Suprapubic skin (tissue), 4 donors: ENCODE results near the gene LARP1B. TPM values are rescaled to one million over a fixed set of nuclear protein-coding genes. Genes with fewer than 3 reads are reported as not detected.

ENCODE experiments used
- DNase-seq, 2 donors: peaks; one replicate each; pipeline ENCODE4 v3.0.0-alpha.2; 2019; ENCODE audit warnings: low spot score in 2 of 2
- H3K27ac ChIP-seq: fragments of 200-600 bp; sonication (generic); one replicate; pipeline ENCODE4 v1.5.1; 2019
- H3K27me3 ChIP-seq: fragments of 200-600 bp; sonication (generic); one replicate; pipeline ENCODE4 v1.5.1; 2019
- H3K36me3 ChIP-seq: fragments of 200-600 bp; sonication (generic); one replicate; pipeline ENCODE4 v1.5.1; 2019
- H3K4me1 ChIP-seq: fragments of 200-600 bp; sonication (generic); one replicate; pipeline ENCODE4 v1.5.1; 2019
- H3K4me3 ChIP-seq: fragments of 200-600 bp; sonication (generic); one replicate; pipeline ENCODE4 v1.5.1; 2019; ENCODE audit warnings: mild to moderate bottlenecking
- H3K9me3 ChIP-seq: fragments of 200-600 bp; sonication (generic); one replicate; pipeline ENCODE4 v1.5.1; 2019
- EP300 ChIP-seq: sonication (generic); formaldehyde crosslinking; IDR thresholded peaks from one replicate; pipeline ENCODE4 v1.6.1; 2017; ENCODE audit warnings: antibody characterized with exemption
- POLR2A ChIP-seq, 2 donors: fragments of 450-650 bp; IDR thresholded peaks; one replicate each; pipeline ENCODE4 v1.6.1; 2017; ENCODE audit warnings: antibody characterized with exemption in 2 of 2, mild to moderate bottlenecking in 2 of 2, moderate library complexity in 2 of 2
- POLR2AphosphoS5 ChIP-seq, 3 donors: sonication (generic); formaldehyde crosslinking; IDR thresholded peaks; one replicate each; pipeline ENCODE4 v1.6.1; 2017; ENCODE audit warnings: antibody characterized with exemption in 3 of 3
- WGBS: methylation state at CpG from one replicate; pipeline ENCODE4 v1.1.5; 2018; 5-methylcytosine and 5-hydroxymethylcytosine counted together
- total RNA-seq, 4 donors: library from RNA; depleted of rRNA; stranded (reverse); fragments of >200 nt; gene quantifications; one replicate each; pipeline ENCODE4 v1.1.0, GENCODE V29; 2016
- TF ChIP-seq, protein P1 (sequence below), 2 donors: fragments of 200-600 bp in 1 of 2; fragments of 450-650 bp in 1 of 2; sonication (generic) in 1 of 2; IDR thresholded peaks; one replicate each; pipeline ENCODE4 v1.5.1; 2016 to 2019; ENCODE audit warnings: antibody characterized with exemption in 2 of 2, mild to moderate bottlenecking in 1 of 2, moderate library complexity in 1 of 2

The LARP1B gene
- total RNA-seq, 4 donors from 2014 or later: 16.8 to 22.0 (median 20.3) TPM

GRCh38 chr4:128135391-128135790 lies 74.3 kb downstream of the LARP1B start:
- Histone ChIP-seq H3K27me3 (no peaks in the 10 kb centered on the region), H3K27ac (no peak overlapping the region), H3K36me3 (no peaks in the 10 kb centered on the region), H3K4me1 (no peaks in the 10 kb centered on the region), H3K4me3 (no peak overlapping the region), H3K9me3 (no peaks in the 10 kb centered on the region)
- WGBS: 80% methylated on average over 3 of the region's 3 CpGs
- TF ChIP-seq, protein P1, sequence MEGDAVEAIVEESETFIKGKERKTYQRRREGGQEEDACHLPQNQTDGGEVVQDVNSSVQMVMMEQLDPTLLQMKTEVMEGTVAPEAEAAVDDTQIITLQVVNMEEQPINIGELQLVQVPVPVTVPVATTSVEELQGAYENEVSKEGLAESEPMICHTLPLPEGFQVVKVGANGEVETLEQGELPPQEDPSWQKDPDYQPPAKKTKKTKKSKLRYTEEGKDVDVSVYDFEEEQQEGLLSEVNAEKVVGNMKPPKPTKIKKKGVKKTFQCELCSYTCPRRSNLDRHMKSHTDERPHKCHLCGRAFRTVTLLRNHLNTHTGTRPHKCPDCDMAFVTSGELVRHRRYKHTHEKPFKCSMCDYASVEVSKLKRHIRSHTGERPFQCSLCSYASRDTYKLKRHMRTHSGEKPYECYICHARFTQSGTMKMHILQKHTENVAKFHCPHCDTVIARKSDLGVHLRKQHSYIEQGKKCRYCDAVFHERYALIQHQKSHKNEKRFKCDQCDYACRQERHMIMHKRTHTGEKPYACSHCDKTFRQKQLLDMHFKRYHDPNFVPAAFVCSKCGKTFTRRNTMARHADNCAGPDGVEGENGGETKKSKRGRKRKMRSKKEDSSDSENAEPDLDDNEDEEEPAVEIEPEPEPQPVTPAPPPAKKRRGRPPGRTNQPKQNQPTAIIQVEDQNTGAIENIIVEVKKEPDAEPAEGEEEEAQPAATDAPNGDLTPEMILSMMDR (IDR thresholded peaks at IDR 0.05): no peak
- TF ChIP-seq POLR2A (IDR thresholded peaks at IDR 0.05) (no peak), POLR2AphosphoS5 (IDR thresholded peaks at IDR 0.05) (no peak), EP300 (no peak)
- DNase-seq: no peak

- H3K4me3 ChIP-seq: no peak overlapping the region
- no peak overlapping the region for H3K27ac ChIP-seq
- no peaks in the 10 kb centered on the region for H3K27me3 ChIP-seq
- no peaks in the 10 kb centered on the region for H3K4me1 ChIP-seq
- TF ChIP-seq EP300 (no peak), POLR2AphosphoS5 (IDR thresholded peaks at IDR 0.05) (no peak)
- H3K9me3 ChIP-seq: peaks cover 5% of the 10 kb centered on the region
- H3K36me3 ChIP-seq: peaks cover 2% of the 10 kb centered on the region
- no peak for DNase-seq
Observed at GRCh38 chr4:128141866-128142265, 80.8 kb downstream of the LARP1B start.

DNA sequence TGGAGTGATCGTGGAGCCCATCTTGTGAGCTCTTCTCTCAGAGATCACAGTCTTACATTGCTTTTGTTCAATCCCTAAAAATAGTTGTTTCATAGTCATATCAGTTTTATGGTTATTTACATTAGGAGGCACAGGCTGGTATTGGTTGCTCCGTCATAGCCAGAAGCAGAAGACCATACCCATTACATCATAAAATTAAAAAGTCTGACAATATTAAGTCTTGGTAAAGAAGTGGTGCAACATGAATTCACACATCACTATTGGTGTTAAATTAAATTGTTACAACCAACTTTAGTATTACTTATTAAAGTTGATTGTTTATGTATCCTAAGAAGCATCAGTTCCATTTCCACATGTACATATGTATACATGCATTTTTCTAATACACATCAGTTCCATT lies 84.6 kb downstream of the LARP1B start:
- Histone ChIP-seq H3K36me3 (peaks cover 2% of the 10 kb centered on the region), H3K9me3 (peaks cover 5% of the 10 kb centered on the region), H3K4me3 (no peak overlapping the region), H3K4me1 (no peaks in the 10 kb centered on the region), H3K27ac (no peak overlapping the region), H3K27me3 (no peaks in the 10 kb centered on the region)
- 97% methylated on average over 2 of the region's 2 CpGs for WGBS
- no peak for DNase-seq
- TF ChIP-seq POLR2AphosphoS5 (IDR thresholded peaks at IDR 0.05): no peak
- no peak for TF ChIP-seq EP300
- no peak for TF ChIP-seq POLR2A (IDR thresholded peaks at IDR 0.05)
- TF ChIP-seq, protein P1 (IDR thresholded peaks at IDR 0.05): no peak

DNA sequence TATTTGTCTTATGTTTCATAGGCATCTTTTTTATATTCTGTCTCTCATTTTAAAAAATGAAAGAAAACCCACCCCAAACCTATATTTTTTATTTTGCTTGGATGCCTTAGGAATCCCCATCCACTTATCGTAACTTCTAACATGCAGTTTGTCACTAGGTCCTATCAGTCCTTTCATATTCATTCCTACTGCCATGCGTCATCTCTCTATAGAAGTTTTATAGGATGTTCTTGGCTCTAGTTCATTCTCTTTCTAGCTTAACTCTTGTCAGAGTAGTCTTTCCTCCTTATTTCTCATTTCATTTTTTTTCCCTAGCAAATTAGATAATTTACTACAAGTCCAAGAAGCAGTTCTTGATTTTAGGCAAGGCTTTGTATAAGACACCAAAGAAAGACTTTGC lies 92.7 kb downstream of the LARP1B start:
- H3K27me3 ChIP-seq: no peaks in the 10 kb centered on the region
- no peak overlapping the region for H3K4me3 ChIP-seq
- 93% methylated on average over 2 of the region's 2 CpGs for WGBS

GRCh38 chr4:128155231-128155855 lies 94.2 kb downstream of the LARP1B start:
- WGBS: 96% methylated on average over 28 of the region's 29 CpGs
- H3K4me3 ChIP-seq: no peak overlapping the region
- H3K9me3 ChIP-seq: no peaks in the 10 kb centered on the region
- DNase-seq: no peak
- H3K27ac ChIP-seq: no peak overlapping the region
- H3K4me1 ChIP-seq: no peaks in the 10 kb centered on the region
- H3K36me3 ChIP-seq: peaks cover 6% of the 10 kb centered on the region
- no peaks in the 10 kb centered on the region for H3K27me3 ChIP-seq
- TF ChIP-seq, protein P1 (IDR thresholded peaks at IDR 0.05): no peak
- TF ChIP-seq EP300 (no peak), POLR2A (IDR thresholded peaks at IDR 0.05) (no peak), POLR2AphosphoS5 (IDR thresholded peaks at IDR 0.05) (no peak)

More for the DNA sequence above, 92.7 kb downstream of the LARP1B start:
- H3K4me1 ChIP-seq: no peaks in the 10 kb centered on the region
- TF ChIP-seq POLR2AphosphoS5 (IDR thresholded peaks at IDR 0.05) (no peak), EP300 (no peak), POLR2A (IDR thresholded peaks at IDR 0.05) (no peak)
- TF ChIP-seq, protein P1 (IDR thresholded peaks at IDR 0.05): no peak
- H3K36me3 ChIP-seq: peaks cover 6% of the 10 kb centered on the region
- no peak overlapping the region for H3K27ac ChIP-seq
- no peaks in the 10 kb centered on the region for H3K9me3 ChIP-seq
- DNase-seq: no peak
